Measurements from ENCODE around the gene SLC24A5. TPM values are rescaled to one million over a fixed set of nuclear protein-coding genes. Genes with fewer than 3 reads are reported as not detected.

SLC24A5 gene
- total and polyA plus RNA-seq, 2 donors (not counting 3 experiments of a cell fraction or from before 2014, with no cell fraction given), result not detected

DNA sequence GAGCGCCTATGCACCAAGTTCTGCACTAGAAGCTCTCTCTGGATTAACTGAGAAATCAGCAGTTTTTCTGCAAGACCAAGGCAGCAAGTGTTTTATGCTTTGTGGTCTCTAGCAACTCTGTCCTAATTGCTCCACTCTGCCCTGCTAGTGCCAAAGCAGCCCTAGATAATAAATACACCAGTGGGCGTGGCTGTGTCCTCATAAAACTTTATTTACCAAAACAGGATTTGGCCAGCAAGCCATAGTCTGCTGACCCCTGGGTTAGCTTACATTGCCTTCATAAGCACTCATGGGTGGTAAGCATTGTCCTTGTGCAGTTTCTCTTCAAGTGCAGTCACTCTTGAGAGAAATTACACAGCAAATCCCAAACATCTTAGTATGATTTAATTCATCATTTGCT, 30.7 kb upstream of the SLC24A5 start:
- Histone ChIP-seq H3K4me1 (ENCODE audit: control insufficient read depth, extremely low read depth, insufficient read depth, low read length) (no peaks in the 10 kb centered on the region), H3K4me3 (replicated peaks in 1 of 3; ENCODE audit: insufficient read depth in 1 of 3, low read depth in 1 of 3, low read length in 3 of 3) (no peak overlapping the region), H3K27ac (ENCODE audit: insufficient read depth, low read depth, low read length) (no peak overlapping the region), H3K4me2 (ENCODE audit: insufficient read depth, low read length) (no peak overlapping the region), H3K27me3 (ENCODE audit: control insufficient read depth in 2 of 2, insufficient read depth in 2 of 2, low read length in 2 of 2) (peaks cover 0 to 6% of the 10 kb centered on the region in 2 experiments), H3K79me2 (ENCODE audit: control insufficient read depth, insufficient read depth, low read length) (no peaks in the 10 kb centered on the region), H4K20me1 (replicated peaks; ENCODE audit: control insufficient read depth, extremely low read depth, insufficient read depth, low read length) (no peaks in the 10 kb centered on the region), H3K9me1 (replicated peaks; ENCODE audit: control insufficient read depth, extremely low read depth, insufficient read depth, low read length) (no peaks in the 10 kb centered on the region), H2AFZ (ENCODE audit: low read depth, low read length) (no peak overlapping the region), H3K9me3 (replicated peaks; ENCODE audit: control insufficient read depth, insufficient read depth, low read length) (no peaks in the 10 kb centered on the region), H3K9ac (replicated peaks; ENCODE audit: extremely low read depth, insufficient read depth, low read length) (no peak overlapping the region), H3K36me3 (ENCODE audit: control insufficient read depth in 2 of 2, extremely low read depth in 1 of 2, insufficient read depth in 2 of 2, low read length in 2 of 2) (no peaks in the 10 kb centered on the region)
- POLR2A ChIA-PET, result no interaction called here
- TF ChIP-seq GATA2 (IDR thresholded peaks at IDR 0.05; ENCODE audit: insufficient read depth, insufficient read length, low read depth, low read length), result no peak
- no peak for TF ChIP-seq EZH2 (IDR thresholded peaks at IDR 0.05; ENCODE audit: borderline replicate concordance, low read depth, low read length, severe bottlenecking)
- TF ChIP-seq JUN (IDR thresholded peaks at IDR 0.05; ENCODE audit: borderline replicate concordance, insufficient read depth, insufficient read length, low read depth), result no peak
- TF ChIP-seq, protein P1, sequence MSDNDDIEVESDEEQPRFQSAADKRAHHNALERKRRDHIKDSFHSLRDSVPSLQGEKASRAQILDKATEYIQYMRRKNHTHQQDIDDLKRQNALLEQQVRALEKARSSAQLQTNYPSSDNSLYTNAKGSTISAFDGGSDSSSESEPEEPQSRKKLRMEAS (IDR thresholded peaks at IDR 0.05; ENCODE audit: insufficient read depth, insufficient read length), result no peak
- TF ChIP-seq POLR2AphosphoS5 (IDR thresholded peaks at IDR 0.05; ENCODE audit: insufficient read depth, low read depth, low read length), result no peak
- no peak for TF ChIP-seq POLR2A (IDR thresholded peaks at IDR 0.05; ENCODE audit: low read depth, low read length)
- no peak for TF ChIP-seq MYC (IDR thresholded peaks at IDR 0.05; ENCODE audit: low read depth, low read length)
- intact Hi-C loops (cut with micrococcal nuclease) (no loop called here), dilution Hi-C loops (cut with MboI; ENCODE audit: extremely low pct_ligation_motif_present, low sequenced_read_pairs) (no loop called here)
- CTCF ChIA-PET, result interaction anchor here (1.3 kb wide), 1 partner anchor 30 kb away, joined by 3 read pairs; no protein-coding TSS in a partner anchor
- no TSS peak for BruUV-seq (replicated peaks)
- no peak for FAIRE-seq
- no peak for DNase-seq (ENCODE audit: low read depth, low spot score)

GRCh38 chr15:48090666-48091065, 30.1 kb upstream of the SLC24A5 start:
- dilution Hi-C loops (cut with MboI; ENCODE audit: extremely low pct_ligation_motif_present, low sequenced_read_pairs), result no loop called here
- DNase-seq (ENCODE audit: low read depth, low spot score) (no peak), FAIRE-seq (no peak)
- H3K9me3 ChIP-seq (replicated peaks; ENCODE audit: control insufficient read depth, insufficient read depth, low read length), result no peaks in the 10 kb centered on the region
- ChIA-PET CTCF (interaction anchor here (1.3 kb wide), 1 partner anchor 31 kb away, joined by 3 read pairs; no protein-coding TSS in a partner anchor), POLR2A (no interaction called here)
- no peaks in the 10 kb centered on the region for H3K4me1 ChIP-seq (ENCODE audit: control insufficient read depth, extremely low read depth, insufficient read depth, low read length)
- no peak overlapping the region for H3K4me2 ChIP-seq (ENCODE audit: insufficient read depth, low read length)
- no peaks in the 10 kb centered on the region for H3K9me1 ChIP-seq (replicated peaks; ENCODE audit: control insufficient read depth, extremely low read depth, insufficient read depth, low read length)
- H2AFZ ChIP-seq (ENCODE audit: low read depth, low read length), result no peak overlapping the region
- no peak overlapping the region for H3K4me3 ChIP-seq (replicated peaks in 1 of 3; ENCODE audit: insufficient read depth in 1 of 3, low read depth in 1 of 3, low read length in 3 of 3)
- intact Hi-C loops (cut with micrococcal nuclease), result no loop called here
- BruUV-seq (replicated peaks), result no TSS peak
- H3K79me2 ChIP-seq (ENCODE audit: control insufficient read depth, insufficient read depth, low read length), result no peaks in the 10 kb centered on the region
- no peak overlapping the region for H3K9ac ChIP-seq (replicated peaks; ENCODE audit: extremely low read depth, insufficient read depth, low read length)
- no peak overlapping the region for H3K27ac ChIP-seq (ENCODE audit: insufficient read depth, low read depth, low read length)
- no peaks in the 10 kb centered on the region for H3K36me3 ChIP-seq (ENCODE audit: control insufficient read depth in 2 of 2, extremely low read depth in 1 of 2, insufficient read depth in 2 of 2, low read length in 2 of 2)
- H3K27me3 ChIP-seq (ENCODE audit: control insufficient read depth in 2 of 2, insufficient read depth in 2 of 2, low read length in 2 of 2), result peaks cover 0 to 6% of the 10 kb centered on the region in 2 experiments
- H4K20me1 ChIP-seq (replicated peaks; ENCODE audit: control insufficient read depth, extremely low read depth, insufficient read depth, low read length), result no peaks in the 10 kb centered on the region
- TF ChIP-seq GATA2 (IDR thresholded peaks at IDR 0.05; ENCODE audit: insufficient read depth, insufficient read length, low read depth, low read length) (no peak), FOS (IDR thresholded peaks at IDR 0.05; ENCODE audit: borderline replicate concordance, insufficient read depth, low read length) (no peak), MYC (IDR thresholded peaks at IDR 0.05; ENCODE audit: low read depth, low read length) (no peak), JUN (IDR thresholded peaks at IDR 0.05; ENCODE audit: borderline replicate concordance, insufficient read depth, insufficient read length, low read depth) (no peak), POLR2AphosphoS5 (IDR thresholded peaks at IDR 0.05; ENCODE audit: insufficient read depth, low read depth, low read length) (no peak), POLR2A (IDR thresholded peaks at IDR 0.05; ENCODE audit: low read depth, low read length) (no peak), EZH2 (IDR thresholded peaks at IDR 0.05; ENCODE audit: borderline replicate concordance, low read depth, low read length, severe bottlenecking) (no peak)
- TF ChIP-seq, protein P1 (IDR thresholded peaks at IDR 0.05; ENCODE audit: insufficient read depth, insufficient read length), result no peak
- TF ChIP-seq, protein P2, sequence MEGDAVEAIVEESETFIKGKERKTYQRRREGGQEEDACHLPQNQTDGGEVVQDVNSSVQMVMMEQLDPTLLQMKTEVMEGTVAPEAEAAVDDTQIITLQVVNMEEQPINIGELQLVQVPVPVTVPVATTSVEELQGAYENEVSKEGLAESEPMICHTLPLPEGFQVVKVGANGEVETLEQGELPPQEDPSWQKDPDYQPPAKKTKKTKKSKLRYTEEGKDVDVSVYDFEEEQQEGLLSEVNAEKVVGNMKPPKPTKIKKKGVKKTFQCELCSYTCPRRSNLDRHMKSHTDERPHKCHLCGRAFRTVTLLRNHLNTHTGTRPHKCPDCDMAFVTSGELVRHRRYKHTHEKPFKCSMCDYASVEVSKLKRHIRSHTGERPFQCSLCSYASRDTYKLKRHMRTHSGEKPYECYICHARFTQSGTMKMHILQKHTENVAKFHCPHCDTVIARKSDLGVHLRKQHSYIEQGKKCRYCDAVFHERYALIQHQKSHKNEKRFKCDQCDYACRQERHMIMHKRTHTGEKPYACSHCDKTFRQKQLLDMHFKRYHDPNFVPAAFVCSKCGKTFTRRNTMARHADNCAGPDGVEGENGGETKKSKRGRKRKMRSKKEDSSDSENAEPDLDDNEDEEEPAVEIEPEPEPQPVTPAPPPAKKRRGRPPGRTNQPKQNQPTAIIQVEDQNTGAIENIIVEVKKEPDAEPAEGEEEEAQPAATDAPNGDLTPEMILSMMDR (IDR thresholded peaks at IDR 0.05; ENCODE audit: extremely low read depth in 1 of 2, insufficient read depth in 1 of 2, low read depth in 1 of 2, low read length in 2 of 2), result no peak

Data from endothelial cell of umbilical vein (primary cell).